ENCODE measurements around the gene IKBIP. TPM values are rescaled to one million over a fixed set of nuclear protein-coding genes. Genes with fewer than 3 reads are reported as not detected.

IKBIP gene
- total and polyA plus RNA-seq, 2 donors (not counting 1 experiment from before 2014, with no cell fraction given), result 1.7 to 12.0 TPM

- Histone ChIP-seq H3K4me1 (ENCODE audit: control insufficient read depth in 2 of 2, insufficient read depth in 2 of 2, low read length in 2 of 2) (no peaks in the 10 kb centered on the region), H2AFZ (ENCODE audit: insufficient read depth, low read depth, low read length, poor library complexity, severe bottlenecking) (no peak overlapping the region), H3K79me2 (ENCODE audit: control insufficient read depth, insufficient read depth, low read length) (peaks cover 10% of the 10 kb centered on the region), H3K27ac (ENCODE audit: low read length in 2 of 2) (no peak overlapping the region), H3K9me3 (ENCODE audit: control extremely low read depth in 1 of 3, control insufficient read depth in 2 of 3, insufficient read depth in 1 of 3, low read length in 2 of 3) (peaks cover 0 to 1% (median 0%) of the 10 kb centered on the region in 3 donors), H3K36me3 (replicated peaks in 1 of 2; ENCODE audit: control extremely low read depth in 1 of 2, control insufficient read depth in 1 of 2, extremely low read depth in 1 of 2, insufficient read depth in 2 of 2, low read length in 1 of 2) (peaks cover 15 to 41% of the 10 kb centered on the region in 2 experiments), H3K4me3 (ENCODE audit: control extremely low read depth in 1 of 5, extremely low read depth in 1 of 5, insufficient read depth in 1 of 5, low read depth in 2 of 5, low read length in 4 of 5) (no peak overlapping the region), H3K4me2 (replicated peaks; ENCODE audit: low read depth, low read length, poor library complexity, severe bottlenecking) (no peak overlapping the region), H3K27me3 (replicated peaks in 1 of 4; ENCODE audit: control extremely low read depth in 1 of 4, control insufficient read depth in 3 of 4, insufficient read depth in 4 of 4, low read length in 3 of 4) (no peaks in the 10 kb centered on the region), H3K9ac (ENCODE audit: low read length) (no peak overlapping the region), H4K20me1 (ENCODE audit: control insufficient read depth, insufficient read depth, low read length, poor library complexity, severe bottlenecking) (no peaks in the 10 kb centered on the region)
- WGBS (ENCODE audit: insufficient coverage), result no CpG with 5 or more reads among the region's 1 CpG
- Mint-ChIP-seq H3K4me1 (peaks cover 1% of the 10 kb centered on the region), H3K27me3 (no peaks in the 10 kb centered on the region), H3K4me3 (no peak overlapping the region), H3K9me3 (ENCODE audit: insufficient read depth) (no peaks in the 10 kb centered on the region), H3K27ac (no peak overlapping the region)
- DNase-seq (peak; percentile 73), ATAC-seq (ENCODE audit: low read depth) (peak; percentile 47)
- ChIA-PET CTCF (interaction anchor here (0.7 to 7.8 kb wide), 22 partner anchors 9 to 229 kb away, joined by 3 to 127 read pairs (median 4); partner anchors contain the start of gene SLC25A3), POLR2A (no interaction called here)
- no peak for TF ChIP-seq EZH2 (IDR thresholded peaks at IDR 0.05; ENCODE audit: borderline replicate concordance, insufficient read depth, low read depth, low read length, poor library complexity, severe bottlenecking)
- peak; percentile 80 for TF ChIP-seq CTCF (IDR thresholded peaks at IDR 0.05)
- intact Hi-C loops (cut with micrococcal nuclease), result loop anchor here (1.0 to 2.0 kb wide), 5 partner anchors 9 to 229 kb away; partner anchors contain the start of gene APAF1
These were observed 9.4 kb upstream of the IKBIP start for GRCh38 chr12:98653866-98654493.

GRCh38 chr12:98651328-98651727, 6.7 kb upstream of the IKBIP start:
- Histone ChIP-seq H3K9me3 (ENCODE audit: control extremely low read depth in 1 of 3, control insufficient read depth in 2 of 3, insufficient read depth in 1 of 3, low read length in 2 of 3) (peaks cover 0 to 1% (median 0%) of the 10 kb centered on the region in 3 donors), H2AFZ (ENCODE audit: insufficient read depth, low read depth, low read length, poor library complexity, severe bottlenecking) (no peak overlapping the region), H3K4me2 (replicated peaks; ENCODE audit: low read depth, low read length, poor library complexity, severe bottlenecking) (no peak overlapping the region), H3K27ac (ENCODE audit: low read length in 2 of 2) (no peak overlapping the region), H3K4me1 (ENCODE audit: control insufficient read depth in 2 of 2, insufficient read depth in 2 of 2, low read length in 2 of 2) (peaks cover 5% of the 10 kb centered on the region in 2 donors), H3K36me3 (replicated peaks in 1 of 2; ENCODE audit: control extremely low read depth in 1 of 2, control insufficient read depth in 1 of 2, extremely low read depth in 1 of 2, insufficient read depth in 2 of 2, low read length in 1 of 2) (peaks cover 14 to 16% of the 10 kb centered on the region in 2 experiments), H3K27me3 (replicated peaks in 1 of 4; ENCODE audit: control extremely low read depth in 1 of 4, control insufficient read depth in 3 of 4, insufficient read depth in 4 of 4, low read length in 3 of 4) (no peaks in the 10 kb centered on the region), H3K9ac (ENCODE audit: low read length) (no peak overlapping the region), H4K20me1 (ENCODE audit: control insufficient read depth, insufficient read depth, low read length, poor library complexity, severe bottlenecking) (no peaks in the 10 kb centered on the region), H3K79me2 (ENCODE audit: control insufficient read depth, insufficient read depth, low read length) (peaks cover 14% of the 10 kb centered on the region), H3K4me3 (ENCODE audit: control extremely low read depth in 1 of 5, extremely low read depth in 1 of 5, insufficient read depth in 1 of 5, low read depth in 2 of 5, low read length in 4 of 5) (no peak overlapping the region)
- Mint-ChIP-seq H3K4me3 (no peak overlapping the region), H3K9me3 (ENCODE audit: insufficient read depth) (no peaks in the 10 kb centered on the region), H3K4me1 (peaks cover 8% of the 10 kb centered on the region), H3K27ac (no peak overlapping the region), H3K27me3 (no peaks in the 10 kb centered on the region)
- CTCF ChIA-PET, result interaction anchor here (0.6 to 7.8 kb wide), 11 partner anchors 14 to 160 kb away, joined by 3 to 127 read pairs (median 4); partner anchors contain the start of gene SLC25A3
- DNase-seq (no peak), ATAC-seq (ENCODE audit: low read depth) (no peak)
- POLR2A ChIA-PET, result no interaction called here
- intact Hi-C loops (cut with micrococcal nuclease), result no loop called here
- no peak for TF ChIP-seq CTCF (IDR thresholded peaks at IDR 0.05)
- TF ChIP-seq EZH2 (IDR thresholded peaks at IDR 0.05; ENCODE audit: borderline replicate concordance, insufficient read depth, low read depth, low read length, poor library complexity, severe bottlenecking), result no peak

Data from B cell (primary cell).